Left lung (tissue), 10 donors: ENCODE results near the gene ELANE. TPM values are rescaled to one million over a fixed set of nuclear protein-coding genes. Genes with fewer than 3 reads are reported as not detected.

Experiments
- ATAC-seq: fragments of 200-7000 bp; cut with Tn5 transposase; one replicate; pipeline ENCODE4 v1.9.1; 2020; ENCODE audit warnings: moderate library complexity
- DNase-seq, 4 donors: peaks; one replicate each; pipeline ENCODE4 v3.0.0-alpha.2; 2013 to 2020
- H3K27ac ChIP-seq, 2 donors: fragments of 200-600 bp; sonication (generic) in 1 of 2; one replicate each; pipeline versions ENCODE4 v1.5.0 to v1.8.0; 2020 to 2021
- H3K27me3 ChIP-seq, 2 donors: fragments of 200-600 bp; sonication (generic) in 1 of 2; one replicate each; pipeline versions ENCODE4 v1.5.0 to v1.8.0; 2020 to 2021
- H3K36me3 ChIP-seq, 2 donors: fragments of 200-600 bp; sonication (generic) in 1 of 2; one replicate each; pipeline versions ENCODE4 v1.5.0 to v1.8.0; 2020 to 2021
- H3K4me1 ChIP-seq, 2 donors: fragments of 200-600 bp; one replicate each; pipeline ENCODE4 v1.8.0; 2021
- H3K4me3 ChIP-seq, 2 donors: fragments of 200-600 bp; sonication (generic) in 1 of 2; one replicate each; pipeline versions ENCODE4 v1.5.0 to v1.8.0; 2020 to 2021; ENCODE audit warnings: mild to moderate bottlenecking in 1 of 2
- H3K9me3 ChIP-seq, 2 donors: fragments of 200-600 bp; sonication (generic) in 1 of 2; one replicate each; pipeline versions ENCODE4 v1.5.0 to v1.8.0; 2020 to 2021
- CTCF ChIP-seq, 2 donors: fragments of 200-600 bp; sonication (generic) in 1 of 2; IDR thresholded peaks; one replicate each; pipeline versions ENCODE4 v1.5.0 to v1.8.0; 2021; ENCODE audit warnings: antibody characterized with exemption in 2 of 2
- intact Hi-C, 2 donors: fragments of 100-400 bp; cut with DNase I; formaldehyde crosslinking; loops; one replicate each; pipeline versions ENCODE4 v1.11.2 to v1.14.2; 2022
- polyA plus RNA-seq, 6 donors: library from polyadenylated mRNA; unstranded; fragments of 120-200 nt; gene quantifications; one replicate each; pipeline ENCODE4 v1.2.1, GENCODE V29; 2013; ENCODE audit not compliant: insufficient read length in 6 of 6
- total RNA-seq, 2 donors: library from RNA; stranded (reverse); fragmentation: NEBNext Ultra II Directional; extraction: Animal tissue kit (Norgen Biotek cat#: 25700); gene quantifications; one replicate each; pipeline ENCODE4 v1.2.1, GENCODE V29; 2021
- donor health status: DM: no; HTN: yes; CAD: no.
- donor health status: DM: no; HTN: no; CAD: no.

ELANE gene
- total and polyA plus RNA-seq, 8 donors, result 0.70 to 2.2 (median 1.2) TPM

- Histone ChIP-seq H3K4me1 (peaks cover 0 to 47% of the 10 kb centered on the region in 2 donors), H3K27me3 (peaks cover 0 to 40% of the 10 kb centered on the region in 2 donors), H3K36me3 (no peaks in the 10 kb centered on the region), H3K9me3 (no peaks in the 10 kb centered on the region), H3K27ac (peak within 1 kb of the TSS; percentile 48 to 79), H3K4me3 (peak within 1 kb of the TSS; percentile 34 to 41)
- peak; percentile 16 for ATAC-seq
- TF ChIP-seq CTCF (IDR thresholded peaks at IDR 0.05), result no peak
- DNase-seq, result peak in 2 of 4 donors; percentile 70 to 89
- intact Hi-C loops, result loop anchor here in 1 of 2 donors (5.0 to 10.0 kb wide), 2 partner anchors 58 to 94 kb away; partner anchors contain the start of gene KISS1R
Measured at GRCh38 chr19:858868-859843, 7.1 kb downstream of the ELANE start, which contains the start of gene CFD. TSS of gene CFD (plus strand) at chr19:859664. CDS start at chr19:859690, 26 bp downstream.

GRCh38 chr19:861141-861755, 9.1 kb downstream of the ELANE start:
- Histone ChIP-seq H3K9me3 (no peaks in the 10 kb centered on the region), H3K27me3 (peaks cover 0 to 40% of the 10 kb centered on the region in 2 donors), H3K27ac (no peak overlapping the region), H3K4me1 (peaks cover 0 to 50% of the 10 kb centered on the region in 2 donors), H3K36me3 (no peaks in the 10 kb centered on the region), H3K4me3 (no peak overlapping the region)
- DNase-seq (no peak), ATAC-seq (no peak)
- TF ChIP-seq CTCF (IDR thresholded peaks at IDR 0.05), result no peak
- intact Hi-C loops, result no loop called here

- no peak overlapping the region for H3K27ac ChIP-seq
Measured at GRCh38 chr19:861756-862580, 9.9 kb downstream of the ELANE start.

More at GRCh38 chr19:861756-862580, 9.9 kb downstream of the ELANE start:
- H3K4me3 ChIP-seq, result peak overlapping the region in 1 of 2 donors; percentile 30
- peaks cover 0 to 40% of the 10 kb centered on the region in 2 donors for H3K27me3 ChIP-seq
- no peaks in the 10 kb centered on the region for H3K9me3 ChIP-seq
- no peak for TF ChIP-seq CTCF (IDR thresholded peaks at IDR 0.05)
- DNase-seq, result peak in 1 of 4 donors; percentile 88
- peaks cover 0 to 50% of the 10 kb centered on the region in 2 donors for H3K4me1 ChIP-seq
- H3K36me3 ChIP-seq, result no peaks in the 10 kb centered on the region
- peak; percentile 53 for ATAC-seq
- intact Hi-C loops, result no loop called here
